Fibroblast of upper back skin (primary cell): ENCODE results near the gene NQO2.
A peak's percentile ranks its signal among the peaks of the same experiment; 100 is the strongest.

ENCODE experiments used
- DNase-seq: peaks from one replicate; pipeline ENCODE4 v3.0.0-alpha.2; 2013

NQO2 gene

GRCh38 chr6:2999618-3000557 is at the start of gene NQO2:
NQO2 (plus strand) TSS chr6:2999894; CDS start chr6:3006553, 6,659 bp downstream.
- peak; percentile 81 for DNase-seq

GRCh38 chr6:2950713-2951112 is 49.0 kb upstream of the NQO2 start:
- DNase-seq = no peak

DNA sequence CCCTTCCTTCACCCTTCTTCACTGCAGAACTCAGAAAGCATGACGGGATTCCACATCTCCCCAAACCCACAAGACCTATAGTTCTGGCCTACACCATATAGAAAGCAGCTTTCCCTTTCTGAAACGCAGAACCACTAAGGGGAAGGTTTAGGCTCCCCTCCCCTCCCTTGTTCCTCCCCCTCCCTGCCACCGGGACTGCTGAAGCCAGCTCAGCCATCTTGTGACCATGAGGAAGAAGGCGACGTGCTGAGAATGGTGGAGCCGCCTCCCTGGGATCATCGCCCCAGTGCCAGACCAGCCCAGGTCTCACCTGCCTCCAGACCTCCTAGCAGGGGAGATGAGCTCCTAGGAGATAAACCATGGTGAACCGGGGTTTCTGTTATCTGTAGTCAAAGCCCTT is 48.0 kb upstream of the NQO2 start:
- no peak for DNase-seq

DNA sequence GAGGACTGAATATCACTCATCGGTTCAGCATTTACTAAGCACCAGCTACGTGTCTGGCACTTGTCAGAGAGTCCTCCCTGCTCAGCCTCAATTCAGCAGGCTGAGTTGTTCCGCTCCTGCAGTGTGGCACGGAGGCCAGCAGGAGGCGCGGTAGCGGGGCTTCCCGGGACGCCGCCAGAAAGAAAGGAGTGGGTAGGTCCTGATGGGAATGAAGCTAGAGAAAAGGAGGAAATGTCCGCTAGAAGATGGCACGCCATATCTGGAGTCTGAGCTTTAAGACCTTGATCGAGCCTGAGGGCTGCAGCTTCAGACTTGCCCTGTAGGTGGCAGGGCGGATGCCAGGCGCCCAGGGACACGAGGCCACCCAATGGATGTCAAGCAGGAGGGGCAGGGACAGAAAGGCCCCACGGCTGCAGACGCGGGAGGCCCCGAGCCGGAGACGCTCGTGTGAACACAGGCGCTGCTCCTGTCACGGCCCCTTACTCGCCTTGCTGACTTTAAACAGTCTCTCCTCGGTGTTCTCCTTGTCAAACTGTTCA is 47.1 kb upstream of the NQO2 start:
- DNase-seq = peak; percentile 88

- no peak for DNase-seq
Observed at GRCh38 chr6:2953098-2953497, 46.6 kb upstream of the NQO2 start.

GRCh38 chr6:2956930-2957685 is 42.6 kb upstream of the NQO2 start:
- DNase-seq = no peak

GRCh38 chr6:2957696-2958330 is 41.9 kb upstream of the NQO2 start:
- DNase-seq = no peak

GRCh38 chr6:2958331-2958711 is 41.4 kb upstream of the NQO2 start:
- no peak for DNase-seq

GRCh38 chr6:2958776-2959175 is 40.9 kb upstream of the NQO2 start:
- no peak for DNase-seq

DNA sequence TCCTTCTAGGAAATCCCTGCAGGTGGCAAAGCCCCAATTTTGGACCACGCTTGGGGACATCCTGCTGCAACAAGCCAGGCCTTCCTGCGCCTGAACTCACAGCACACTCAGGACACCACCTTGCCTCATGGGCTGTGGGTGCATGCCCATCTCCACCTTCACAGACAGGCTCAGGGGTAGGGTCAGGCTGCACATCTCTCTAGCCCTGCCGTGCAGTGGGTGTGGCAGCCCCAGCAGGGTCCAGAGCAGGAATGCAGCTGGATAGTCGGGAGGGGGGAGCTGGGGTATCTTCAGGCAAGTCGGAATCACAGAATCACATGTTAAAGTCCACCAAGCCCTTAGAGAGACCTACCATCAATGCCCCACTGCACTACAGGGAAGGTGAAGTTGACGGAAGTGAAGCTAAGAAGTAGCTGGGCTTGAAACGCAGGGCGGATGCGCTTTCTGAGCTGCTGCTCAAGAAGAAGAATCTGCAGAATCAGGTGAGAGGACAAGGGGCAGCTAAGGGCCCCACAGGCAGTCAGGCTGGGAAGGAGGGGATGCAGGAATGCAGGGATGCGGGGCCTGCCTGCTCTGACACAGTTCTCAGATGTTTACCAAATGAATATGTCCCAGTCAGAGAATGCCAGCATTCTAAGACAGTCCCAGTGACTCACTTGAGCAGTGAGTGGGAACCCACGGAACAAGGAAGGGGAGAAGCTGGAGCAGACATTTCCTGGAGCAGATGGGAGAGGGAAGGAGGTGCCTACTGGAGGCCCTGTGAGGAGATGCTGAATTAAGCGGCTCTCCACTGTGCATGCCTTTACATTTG is 39.6 kb upstream of the NQO2 start:
- peak; percentile 81 for DNase-seq

- no peak for DNase-seq
Observed at GRCh38 chr6:2960935-2961334, 38.8 kb upstream of the NQO2 start.

DNA sequence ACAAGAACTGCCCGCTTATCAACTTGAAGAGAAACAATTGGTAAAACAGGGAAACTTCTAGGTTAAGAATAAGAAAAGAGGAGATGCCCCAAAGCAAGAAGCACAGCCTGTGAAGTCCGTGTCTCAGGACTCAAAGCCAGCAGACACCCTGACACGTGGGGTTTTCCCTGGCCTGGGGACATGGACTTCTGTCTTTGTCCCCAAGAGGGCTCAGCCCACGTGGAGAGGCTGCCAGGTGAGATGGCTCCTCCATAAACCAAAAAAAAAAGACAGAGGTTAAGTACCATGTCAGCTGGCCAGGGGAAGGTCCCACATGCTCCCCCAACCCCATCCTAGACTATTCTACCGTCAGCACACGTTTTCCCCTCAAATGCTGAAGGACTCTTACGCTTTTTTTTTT is 38.2 kb upstream of the NQO2 start:
- no peak for DNase-seq

- no peak for DNase-seq
Observed at GRCh38 chr6:2962004-2962403, 37.7 kb upstream of the NQO2 start.

DNA sequence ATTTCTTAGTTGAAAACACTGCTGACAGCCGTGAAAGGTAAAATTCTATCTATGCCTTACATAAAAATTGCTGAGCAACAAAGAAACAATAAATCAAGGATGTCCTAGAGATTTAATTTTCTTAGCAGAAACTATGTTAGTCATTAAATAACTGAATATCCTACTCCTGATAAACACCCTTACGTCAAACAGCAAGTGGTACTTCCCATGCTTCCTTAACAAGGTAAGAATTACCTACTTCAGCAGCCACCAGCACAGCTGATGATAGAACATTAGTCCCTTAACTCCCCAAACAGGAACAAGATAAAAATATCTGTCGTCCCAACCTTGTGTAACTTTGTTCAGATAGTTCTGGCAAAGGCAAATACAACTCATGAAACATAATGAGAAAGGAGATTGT is 37.1 kb upstream of the NQO2 start:
- no peak for DNase-seq

GRCh38 chr6:2963756-2964155 is 35.9 kb upstream of the NQO2 start:
- DNase-seq = no peak

DNA sequence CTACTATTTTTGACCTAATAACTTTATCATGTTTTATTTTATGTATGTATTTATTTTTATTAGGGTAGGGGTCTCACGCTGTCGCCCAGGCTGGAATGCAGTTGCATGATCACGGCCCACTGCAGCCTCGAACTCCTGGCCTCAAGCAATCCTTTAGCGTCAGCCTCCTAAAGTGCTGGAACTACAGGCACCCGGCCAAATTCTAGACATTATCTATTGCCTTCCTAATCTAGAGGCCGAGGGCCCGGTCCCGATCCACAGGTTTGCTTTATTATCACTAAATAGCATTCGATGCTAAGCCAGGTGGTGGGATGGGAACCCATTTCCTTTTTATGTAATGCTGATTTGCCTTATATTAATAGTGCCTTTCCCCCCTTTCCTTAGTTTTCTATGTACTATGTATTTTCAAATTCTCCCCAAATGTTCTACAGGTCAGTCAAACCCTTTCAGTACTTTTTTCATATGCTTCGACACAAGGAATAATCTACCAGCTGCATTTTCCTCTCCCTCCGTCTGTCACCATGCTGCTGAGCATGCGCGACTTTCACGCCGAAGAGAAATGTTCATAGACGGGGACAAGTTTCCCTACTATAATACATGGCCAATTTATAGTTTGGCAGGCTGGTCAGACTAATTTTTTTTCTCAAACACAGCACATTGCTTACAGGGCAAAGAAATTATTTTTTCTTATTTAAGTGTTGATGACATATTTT is 34.7 kb upstream of the NQO2 start:
- DNase-seq = no peak

DNA sequence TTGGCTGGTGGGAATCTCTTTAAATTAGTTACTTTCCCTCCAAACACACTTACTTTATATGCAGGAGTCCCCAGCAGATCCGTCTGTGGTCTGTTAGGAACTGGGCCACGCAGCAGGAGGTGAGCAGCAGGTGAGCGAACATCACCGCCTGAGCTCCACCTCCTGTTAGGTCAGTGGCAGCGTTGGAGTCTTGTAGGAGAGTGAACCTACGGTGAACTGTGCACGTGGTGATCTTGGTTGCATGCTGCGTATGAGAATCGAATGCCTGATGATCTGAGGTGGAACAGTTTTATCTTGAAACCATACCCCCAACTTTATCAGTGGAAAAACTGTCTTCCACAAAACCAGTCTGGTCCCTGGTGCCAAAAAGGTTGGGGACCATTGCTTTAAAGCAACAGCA is 33.3 kb upstream of the NQO2 start:
- DNase-seq = no peak

DNA sequence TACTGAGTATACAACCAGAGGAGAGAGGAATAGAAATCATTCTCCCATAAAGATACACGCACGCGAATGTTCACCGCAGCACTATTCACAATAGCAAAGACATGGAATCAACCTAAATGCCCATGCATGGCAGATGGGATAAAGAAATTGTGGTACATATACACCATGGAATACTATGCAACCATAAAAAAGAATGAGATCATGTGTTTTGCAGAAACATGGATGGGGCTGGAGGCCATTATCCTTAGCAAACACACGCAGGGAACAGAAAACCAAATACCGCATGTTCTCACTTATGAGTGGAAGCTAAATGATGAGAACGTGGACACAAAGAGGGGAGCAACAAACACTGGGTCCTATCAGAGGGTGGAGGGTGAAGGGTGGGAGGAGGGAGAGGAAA is 31.8 kb upstream of the NQO2 start:
- no peak for DNase-seq

DNA sequence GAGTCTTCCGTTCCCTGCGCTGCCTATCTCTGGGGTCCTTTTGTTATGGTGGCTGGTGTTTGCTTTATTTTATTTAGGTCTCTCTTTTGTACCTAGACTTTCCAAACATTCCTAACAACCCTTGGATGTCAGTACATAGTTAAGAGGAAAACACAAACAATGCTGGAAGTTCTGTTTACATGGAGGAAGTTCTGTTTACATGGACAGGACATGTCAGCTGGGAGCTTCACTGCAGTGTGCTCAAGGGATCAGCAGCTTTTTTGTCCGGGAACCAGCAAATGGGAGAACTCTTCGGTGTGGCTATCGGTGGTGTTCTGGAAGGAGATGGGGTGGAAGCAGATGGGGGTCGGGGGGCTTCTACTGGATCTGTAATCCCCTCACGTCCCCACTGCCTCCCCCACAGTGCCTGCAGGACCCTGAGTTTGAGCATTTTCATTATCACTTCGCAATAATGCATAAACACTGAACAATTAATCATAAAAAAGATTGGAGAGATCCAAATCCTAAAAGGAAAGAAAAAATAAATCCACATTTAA is 31.0 kb upstream of the NQO2 start:
- DNase-seq = no peak

- DNase-seq = no peak
Observed at GRCh38 chr6:2969549-2969948, 30.1 kb upstream of the NQO2 start.

DNA sequence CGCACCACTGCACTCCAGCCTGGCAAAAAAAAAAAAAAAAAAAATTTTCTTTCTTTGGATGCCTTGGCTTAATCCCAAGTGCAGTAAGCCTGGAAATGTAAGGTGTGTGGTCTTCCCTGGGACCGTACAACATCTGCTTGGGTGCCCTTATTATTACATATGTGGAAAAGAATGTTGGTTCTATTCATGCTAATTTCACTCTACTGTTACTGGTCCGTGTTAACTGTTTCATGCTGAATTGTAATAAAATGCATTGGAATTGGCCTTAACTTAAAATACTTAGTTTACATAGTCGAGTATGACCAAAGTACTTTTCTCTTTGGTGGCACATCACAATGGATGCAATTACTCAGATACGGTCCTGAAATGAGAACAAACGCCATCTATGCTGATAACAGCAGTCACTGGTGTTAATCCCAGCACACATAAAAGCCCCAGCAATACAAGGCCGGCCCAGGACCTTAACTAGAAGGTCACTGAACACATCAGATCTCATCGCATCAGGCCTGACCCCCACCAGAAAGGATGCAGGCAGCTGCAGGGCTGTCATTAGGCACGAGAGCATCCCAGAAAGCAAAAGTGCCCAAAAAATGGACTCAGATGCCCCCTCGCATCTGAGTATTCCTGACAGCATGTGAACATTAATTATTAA is 29.5 kb upstream of the NQO2 start:
- DNase-seq = no peak
